NCI-H146 treated with DMSO at 0.1 percent for 48 hours (cell line): Measurements from ENCODE around the gene TANC1.

Experiments
- DNase-seq: peaks from one replicate; lab custom pipeline; 2025; ENCODE audit not compliant: unreplicated experiment; lab: John Stamatoyannopoulos, UW

Gene TANC1

GRCh38 chr2:159246325-159246988 is 278.0 kb downstream of the TANC1 start:
- no peak for DNase-seq

GRCh38 chr2:159249990-159250715 is 281.7 kb downstream of the TANC1 start:
- no peak for DNase-seq

- no peak for DNase-seq
These were observed 283.1 kb downstream of the TANC1 start for GRCh38 chr2:159251296-159252173.

- no peak for DNase-seq
These were observed 284.5 kb downstream of the TANC1 start for GRCh38 chr2:159252905-159253304.

- no peak for DNase-seq
These were observed 287.7 kb downstream of the TANC1 start for GRCh38 chr2:159256159-159256558.

- DNase-seq, result no peak
These were observed 293.8 kb downstream of the TANC1 start for GRCh38 chr2:159262226-159262625.

GRCh38 chr2:159262904-159263303 is 294.5 kb downstream of the TANC1 start:
- DNase-seq, result no peak

- DNase-seq, result no peak
These were observed 296.7 kb downstream of the TANC1 start for GRCh38 chr2:159265171-159265576.

- no peak for DNase-seq
These were observed 298.1 kb downstream of the TANC1 start for GRCh38 chr2:159266554-159266953.

GRCh38 chr2:159267921-159268320 is 299.5 kb downstream of the TANC1 start:
- DNase-seq, result no peak

- no peak for DNase-seq
These were observed 302.4 kb downstream of the TANC1 start for GRCh38 chr2:159270744-159271379.

- no peak for DNase-seq
These were observed 303.7 kb downstream of the TANC1 start for GRCh38 chr2:159272156-159272555.

- DNase-seq, result no peak
These were observed 306.7 kb downstream of the TANC1 start for GRCh38 chr2:159275111-159275510.

GRCh38 chr2:159279700-159280099 is 311.3 kb downstream of the TANC1 start:
- no peak for DNase-seq

- DNase-seq, result no peak
These were observed 312.6 kb downstream of the TANC1 start for GRCh38 chr2:159281002-159281401.
